IMR-90 (cell line): ENCODE results near the gene PIP4K2B.

Source experiments
- BHLHE40 ChIP-seq: fragments of 150-350 bp; IDR thresholded peaks from 2 replicates; pipeline ENCODE4 v1.6.1; 2016; ENCODE audit warnings: mild to moderate bottlenecking, low read depth, low read length
- CEBPB ChIP-seq: IDR thresholded peaks from 2 replicates; pipeline ENCODE4 v1.6.1; 2012; ENCODE audit warnings: low read depth, low read length, improper control_type of control experiment
- CHD1 ChIP-seq: IDR thresholded peaks from 2 replicates; pipeline ENCODE4 v1.6.1; 2012; ENCODE audit warnings: low read depth, low read length, improper control_type of control experiment
- CTCF ChIP-seq: conservative IDR thresholded peaks from 2 replicates; pipeline ENCODE4 v1.5.1; 2012; ENCODE audit warnings: mild to moderate bottlenecking, low read depth, low read length, improper control_type of control experiment
- ELK1 ChIP-seq: fragments of 150-350 bp; IDR thresholded peaks from 2 replicates; pipeline ENCODE4 v1.6.1; 2016; ENCODE audit warnings: low read depth, mild to moderate bottlenecking, low read length, moderate library complexity, borderline replicate concordance
- MXI1 ChIP-seq: IDR thresholded peaks from 2 replicates; pipeline ENCODE4 v1.6.1; 2012; ENCODE audit warnings: low read depth, mild to moderate bottlenecking, low read length, moderate library complexity, borderline replicate concordance
- NFE2L2 ChIP-seq: fragments of 150-350 bp; IDR thresholded peaks from 2 replicates; pipeline ENCODE4 v1.6.1; 2016; ENCODE audit warnings: low read depth, mild to moderate bottlenecking, low read length
- POLR2A ChIP-seq: IDR thresholded peaks from 2 replicates; pipeline ENCODE4 v1.6.1; 2012; ENCODE audit warnings: mild to moderate bottlenecking, low read depth, low read length
- RAD21 ChIP-seq: IDR thresholded peaks from 2 replicates; pipeline ENCODE4 v1.6.1; 2012; ENCODE audit warnings: low read length, improper control_type of control experiment
- RCOR1 ChIP-seq: IDR thresholded peaks from 2 replicates; pipeline ENCODE4 v1.6.1; 2012; ENCODE audit warnings: mild to moderate bottlenecking, low read length, improper control_type of control experiment; ENCODE audit not compliant: insufficient replicate concordance
- RFX5 ChIP-seq: IDR thresholded peaks from 2 replicates; pipeline ENCODE4 v1.8.0; 2012; ENCODE audit warnings: low read depth, mild to moderate bottlenecking, low read length, moderate library complexity

- no peak for TF ChIP-seq POLR2A
- no peak for TF ChIP-seq CTCF
- no peak for TF ChIP-seq MXI1
- TF ChIP-seq BHLHE40, result no peak
- no peak for TF ChIP-seq CEBPB
- no peak for TF ChIP-seq RAD21
- no peak for TF ChIP-seq CHD1
- TF ChIP-seq ELK1, result no peak
- TF ChIP-seq NFE2L2, result no peak
- TF ChIP-seq RCOR1, result no peak
- no peak for TF ChIP-seq RFX5
Observed at GRCh38 chr17:38727736-38728135, 71.6 kb downstream of the PIP4K2B start.
